Neural crest cell (in vitro differentiated cells): ENCODE measurements around the gene FSIP1. TPM values are rescaled to one million over a fixed set of nuclear protein-coding genes. Genes with fewer than 3 reads are reported as not detected.

Experiments
- DNase-seq: peaks from one replicate; pipeline ENCODE4 v3.0.0; 2021; ENCODE audit warnings: low read depth, mixed read lengths, low spot score
- H3K27ac Mint-ChIP-seq: one replicate; pipeline ENCODE4 v1.8.0; 2021; ENCODE audit warnings: mild to moderate bottlenecking, mixed read lengths; ENCODE audit not compliant: unreplicated experiment
- H3K27me3 Mint-ChIP-seq: 2 replicates; pipeline ENCODE4 v1.8.0; 2021; ENCODE audit warnings: low read depth, mild to moderate bottlenecking, mixed read lengths
- H3K36me3 Mint-ChIP-seq: 2 replicates; pipeline ENCODE4 v1.8.0; 2021; ENCODE audit warnings: low read depth, mild to moderate bottlenecking, mixed read lengths
- H3K4me1 Mint-ChIP-seq: 2 replicates; pipeline ENCODE4 v1.8.0; 2021; ENCODE audit warnings: mixed read lengths
- H3K4me3 Mint-ChIP-seq: one replicate; pipeline ENCODE4 v1.8.0; 2021; ENCODE audit warnings: mild to moderate bottlenecking, mixed read lengths
- H3K9me3 Mint-ChIP-seq: 2 replicates; pipeline ENCODE4 v1.8.0; 2021; ENCODE audit warnings: mixed read lengths
- CTCF ChIP-seq: fragments of 200-600 bp; sonication (generic); conservative IDR thresholded peaks from 2 replicates; pipeline ENCODE4 v1.5.0; 2021; ENCODE audit warnings: antibody characterized with exemption, mild to moderate bottlenecking
- total RNA-seq: library from RNA; stranded (reverse); gene quantifications from 2 replicates; pipeline ENCODE4 v1.2.1, GENCODE V29; 2021

Gene FSIP1
- total RNA-seq, 1 donor from 2014 or later: 8.1 TPM

GRCh38 chr15:39735120-39735717, 47.4 kb downstream of the FSIP1 start:
- Mint-ChIP-seq H3K9me3 (no peaks in the 10 kb centered on the region), H3K36me3 (no peaks in the 10 kb centered on the region), H3K4me3 (no peak overlapping the region), H3K27me3 (no peaks in the 10 kb centered on the region), H3K4me1 (no peaks in the 10 kb centered on the region), H3K27ac (no peak overlapping the region)
- DNase-seq: no peak
- TF ChIP-seq CTCF: no peak

- Mint-ChIP-seq H3K27me3 (no peaks in the 10 kb centered on the region), H3K27ac (no peak overlapping the region), H3K4me3 (no peak overlapping the region), H3K4me1 (no peaks in the 10 kb centered on the region), H3K9me3 (no peaks in the 10 kb centered on the region), H3K36me3 (peaks cover 10% of the 10 kb centered on the region)
- no peak for DNase-seq
- TF ChIP-seq CTCF: no peak
Observed at GRCh38 chr15:39731266-39731665, 51.4 kb downstream of the FSIP1 start.

- Mint-ChIP-seq H3K4me3 (no peak overlapping the region), H3K4me1 (no peaks in the 10 kb centered on the region), H3K9me3 (no peaks in the 10 kb centered on the region), H3K36me3 (peaks cover 10% of the 10 kb centered on the region), H3K27me3 (no peaks in the 10 kb centered on the region), H3K27ac (peak overlapping the region; percentile 85)
- DNase-seq: no peak
- no peak for TF ChIP-seq CTCF
Observed at GRCh38 chr15:39730552-39730951, 52.1 kb downstream of the FSIP1 start.

GRCh38 chr15:39729500-39729899, 53.1 kb downstream of the FSIP1 start:
- H3K4me1 Mint-ChIP-seq: no peaks in the 10 kb centered on the region
- H3K9me3 Mint-ChIP-seq: no peaks in the 10 kb centered on the region
- no peak overlapping the region for H3K4me3 Mint-ChIP-seq
- no peak overlapping the region for H3K27ac Mint-ChIP-seq
- peaks cover 10% of the 10 kb centered on the region for H3K36me3 Mint-ChIP-seq
- no peak for DNase-seq
- no peaks in the 10 kb centered on the region for H3K27me3 Mint-ChIP-seq
- TF ChIP-seq CTCF: no peak

GRCh38 chr15:39728845-39729244, 53.8 kb downstream of the FSIP1 start:
- Mint-ChIP-seq H3K9me3 (no peaks in the 10 kb centered on the region), H3K36me3 (peaks cover 10% of the 10 kb centered on the region), H3K4me3 (no peak overlapping the region), H3K4me1 (no peaks in the 10 kb centered on the region), H3K27ac (no peak overlapping the region), H3K27me3 (no peaks in the 10 kb centered on the region)
- DNase-seq: no peak
- no peak for TF ChIP-seq CTCF
